Neural cell (in vitro differentiated cells): ENCODE data around the gene FUT8. TPM values are rescaled to one million over a fixed set of nuclear protein-coding genes. Genes with fewer than 3 reads are reported as not detected.

Source experiments
- H2AFZ ChIP-seq: fragments of 200-600, 300-800 bp; sonication (generic), shearing (Covaris generic); 2 replicates; pipeline ENCODE4 v1.6.0; 2014; ENCODE audit warnings: low read depth, mild to moderate bottlenecking, antibody characterized with exemption, low read length, moderate library complexity
- H3F3A ChIP-seq: fragments of 200-600 bp; shearing (Covaris generic); 2 replicates; pipeline ENCODE4 v1.6.1; 2016; ENCODE audit warnings: mild to moderate bottlenecking, moderate library complexity, mixed read lengths, antibody characterized with exemption, low read length; ENCODE audit not compliant: insufficient read depth, poor library complexity, severe bottlenecking
- H3K27ac ChIP-seq: fragments of 200-600, 300-800 bp; sonication (generic), shearing (Covaris generic); 2 replicates; pipeline ENCODE4 v1.5.1; 2014; ENCODE audit warnings: mild to moderate bottlenecking, low read length, moderate library complexity
- H3K27me3 ChIP-seq: fragments of 300-800, 200-600 bp; sonication (generic), shearing (Covaris generic); 2 replicates; pipeline ENCODE4 v1.6.0; 2014; ENCODE audit warnings: mild to moderate bottlenecking, low read depth, low read length, moderate library complexity; ENCODE audit not compliant: insufficient read depth
- H3K36me3 ChIP-seq: fragments of 300-800, 200-600 bp; sonication (generic), shearing (Covaris generic); 2 replicates; pipeline ENCODE4 v1.5.1; 2014; ENCODE audit warnings: mild to moderate bottlenecking, antibody characterized with exemption, low read length, moderate library complexity; ENCODE audit not compliant: insufficient read depth
- H3K4me2 ChIP-seq: fragments of 300-800, 200-600 bp; sonication (generic), shearing (Covaris generic); 2 replicates; pipeline ENCODE4 v1.6.0; 2014; ENCODE audit warnings: mild to moderate bottlenecking, low read length
- H3K4me3 ChIP-seq: fragments of 300-800, 200-600 bp; sonication (generic), shearing (Covaris generic); 2 replicates; pipeline ENCODE4 v1.5.1; 2014; ENCODE audit warnings: mild to moderate bottlenecking, low read length, moderate library complexity
- H3K79me2 ChIP-seq: fragments of 200-600 bp; shearing (Covaris generic); replicated peaks from 2 replicates; pipeline ENCODE4 v1.6.0; 2014; ENCODE audit warnings: mild to moderate bottlenecking, low read length, moderate library complexity; ENCODE audit not compliant: insufficient read depth
- H3K9ac ChIP-seq: fragments of 300-800, 200-600 bp; sonication (generic), shearing (Covaris generic); 2 replicates; pipeline ENCODE4 v1.6.1; 2016; ENCODE audit warnings: mild to moderate bottlenecking, low read length, mixed read lengths
- H3K9me2 ChIP-seq: fragments of 200-600 bp; shearing (Covaris generic); 2 replicates; pipeline ENCODE4 v1.6.1; 2016; ENCODE audit warnings: mild to moderate bottlenecking, low read length, mixed read lengths; ENCODE audit not compliant: insufficient read depth
- H3K9me3 ChIP-seq: fragments of 200-600, 300-800 bp; sonication (generic), shearing (Covaris generic); 2 replicates; pipeline ENCODE4 v1.6.1; 2016; ENCODE audit warnings: mild to moderate bottlenecking, mixed run types, low read length, moderate library complexity, mixed read lengths
- H4K20me1 ChIP-seq: fragments of 200-600 bp; shearing (Covaris generic); 2 replicates; pipeline ENCODE4 v1.6.1; 2016; ENCODE audit warnings: mild to moderate bottlenecking, mixed run types; ENCODE audit not compliant: insufficient read depth
- CTCF ChIP-seq: fragments of 450-650 bp; IDR thresholded peaks from 2 replicates; pipeline ENCODE4 v1.5.1; 2014; ENCODE audit warnings: antibody characterized with exemption, mild to moderate bottlenecking, moderate library complexity; ENCODE audit not compliant: poor library complexity, severe bottlenecking
- EP300 ChIP-seq: fragments of 450-650 bp; conservative IDR thresholded peaks from 2 replicates; pipeline ENCODE4 v1.6.1; 2014; ENCODE audit warnings: antibody characterized with exemption, mild to moderate bottlenecking, moderate library complexity; ENCODE audit not compliant: poor library complexity, severe bottlenecking
- EZH2 ChIP-seq: fragments of 200-600, 300-800 bp; shearing (Covaris generic), sonication (generic); IDR thresholded peaks from 2 replicates; pipeline ENCODE4 v1.6.1; 2014; ENCODE audit warnings: antibody characterized with exemption, low read length, borderline replicate concordance, mild to moderate bottlenecking; ENCODE audit not compliant: insufficient read depth, poor library complexity, severe bottlenecking
- MXI1 ChIP-seq: fragments of 450-650 bp; conservative IDR thresholded peaks from 2 replicates; pipeline ENCODE4 v1.6.1; 2014; ENCODE audit warnings: antibody characterized with exemption, mild to moderate bottlenecking; ENCODE audit not compliant: poor library complexity, severe bottlenecking
- POLR2AphosphoS5 ChIP-seq: IDR thresholded peaks from 2 replicates; pipeline ENCODE4 v1.6.1; 2012
- RAD21 ChIP-seq: fragments of 450-650 bp; conservative IDR thresholded peaks from 2 replicates; pipeline ENCODE4 v1.6.1; 2014; ENCODE audit warnings: antibody characterized with exemption, mild to moderate bottlenecking, moderate library complexity
- REST ChIP-seq: IDR thresholded peaks from 2 replicates; pipeline ENCODE4 v1.6.1; 2012; ENCODE audit warnings: borderline replicate concordance
- SMC3 ChIP-seq: fragments of 450-650 bp; conservative IDR thresholded peaks from 2 replicates; pipeline ENCODE4 v1.6.1; 2014; ENCODE audit warnings: antibody characterized with exemption, mild to moderate bottlenecking, moderate library complexity; ENCODE audit not compliant: poor library complexity
- TAF1 ChIP-seq: IDR thresholded peaks from 2 replicates; pipeline ENCODE4 v1.6.1; 2012; ENCODE audit warnings: low read depth
- polyA plus RNA-seq: library from polyadenylated mRNA; depleted of rRNA; stranded (reverse); fragments of >200 nt; gene quantifications from 2 replicates; pipeline ENCODE4 v1.2.3, GENCODE V29; 2014

FUT8 gene
- polyA plus RNA-seq, 1 donor from 2014 or later: 72.8 TPM

DNA sequence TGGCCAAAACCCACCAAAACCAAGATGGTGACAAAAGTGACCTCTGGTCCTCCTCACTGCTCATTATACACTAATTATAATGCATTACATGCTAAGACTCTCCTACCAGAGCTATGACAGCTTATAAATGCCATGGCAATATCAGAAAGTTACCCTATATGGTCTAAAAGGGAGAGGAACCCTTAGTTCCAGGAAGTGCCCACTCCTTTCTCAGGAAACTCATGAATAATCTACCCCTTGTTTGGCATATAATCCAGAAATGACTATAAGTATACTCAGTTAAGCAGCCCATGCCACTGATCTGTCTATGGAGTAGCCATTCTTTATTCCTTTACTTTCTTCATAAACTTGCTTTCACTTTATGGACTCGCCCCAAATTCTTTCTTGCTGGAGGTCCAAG is 43.0 kb upstream of the FUT8 start:
- Histone ChIP-seq H4K20me1 (no peaks in the 10 kb centered on the region), H3K4me2 (no peak overlapping the region), H3K27ac (no peak overlapping the region), H3K36me3 (no peaks in the 10 kb centered on the region), H3K27me3 (no peaks in the 10 kb centered on the region), H3K9me2 (no peaks in the 10 kb centered on the region), H3K9me3 (no peaks in the 10 kb centered on the region), H2AFZ (no peak overlapping the region), H3K79me2 (no peaks in the 10 kb centered on the region), H3K9ac (no peak overlapping the region), H3K4me3 (no peak overlapping the region), H3F3A (no peaks in the 10 kb centered on the region)
- TF ChIP-seq MXI1: no peak

DNA sequence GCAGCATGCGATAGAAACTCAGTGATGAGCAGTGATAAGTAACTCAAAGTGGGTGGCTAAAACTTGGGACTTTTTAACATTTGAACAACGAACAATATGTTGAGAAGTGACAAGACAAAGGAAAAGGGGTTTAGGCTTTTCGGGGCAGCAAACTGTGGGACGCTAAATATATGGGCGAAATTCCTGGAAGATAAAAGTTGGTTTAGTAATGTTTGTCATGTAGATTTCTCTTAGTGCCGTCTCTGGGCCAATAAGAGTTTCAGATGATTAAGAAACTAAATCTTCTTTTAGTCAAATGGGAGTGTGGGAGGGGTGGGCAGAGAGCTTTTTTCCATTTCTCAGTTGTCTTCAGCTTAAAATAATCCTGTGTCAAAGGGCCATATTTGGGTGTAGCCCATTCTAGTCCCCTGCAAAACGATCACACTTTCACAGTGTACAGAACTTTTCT is 41.7 kb upstream of the FUT8 start:
- no peak overlapping the region for H3K4me3 ChIP-seq
- TF ChIP-seq TAF1 (no peak), REST (no peak), CTCF (no peak), MXI1 (no peak), EZH2 (no peak), EP300 (no peak), POLR2AphosphoS5 (no peak), RAD21 (no peak), SMC3 (no peak)
- no peaks in the 10 kb centered on the region for H3F3A ChIP-seq
- H3K27ac ChIP-seq: no peak overlapping the region
- H3K9me3 ChIP-seq: no peaks in the 10 kb centered on the region
- no peaks in the 10 kb centered on the region for H4K20me1 ChIP-seq
- no peak overlapping the region for H2AFZ ChIP-seq
- H3K36me3 ChIP-seq: no peaks in the 10 kb centered on the region
- no peaks in the 10 kb centered on the region for H3K27me3 ChIP-seq
- no peak overlapping the region for H3K9ac ChIP-seq
- no peaks in the 10 kb centered on the region for H3K79me2 ChIP-seq
- H3K9me2 ChIP-seq: no peaks in the 10 kb centered on the region
- no peak overlapping the region for H3K4me2 ChIP-seq

GRCh38 chr14:65371784-65372183 is 40.7 kb upstream of the FUT8 start:
- Histone ChIP-seq H3K4me2 (no peak overlapping the region), H4K20me1 (no peaks in the 10 kb centered on the region), H3K9me3 (no peaks in the 10 kb centered on the region), H3F3A (no peaks in the 10 kb centered on the region), H3K79me2 (no peaks in the 10 kb centered on the region), H2AFZ (no peak overlapping the region), H3K36me3 (no peaks in the 10 kb centered on the region), H3K27ac (no peak overlapping the region), H3K4me3 (no peak overlapping the region), H3K9me2 (no peaks in the 10 kb centered on the region), H3K9ac (no peak overlapping the region), H3K27me3 (no peaks in the 10 kb centered on the region)
- no peak for TF ChIP-seq CTCF
- TF ChIP-seq EP300: no peak
- no peak for TF ChIP-seq TAF1
- no peak for TF ChIP-seq EZH2
- TF ChIP-seq REST: no peak
- no peak for TF ChIP-seq RAD21
- no peak for TF ChIP-seq SMC3
- no peak for TF ChIP-seq MXI1
- no peak for TF ChIP-seq POLR2AphosphoS5
